Neuronal stem cell (in vitro differentiated cells): ENCODE data around the gene ACKR2.

ENCODE experiments used
- DNase-seq: peaks from one replicate; pipeline ENCODE4 v3.0.0-alpha.2; 2013; ENCODE audit warnings: low spot score
- H2AFZ ChIP-seq: one replicate; pipeline ENCODE4 v1.6.1; 2013; ENCODE audit warnings: mild to moderate bottlenecking, low read length, inconsistent platforms
- H2AK5ac ChIP-seq: 2 replicates; pipeline ENCODE4 v1.6.1; 2013; ENCODE audit warnings: low read depth, mild to moderate bottlenecking, inconsistent platforms, low read length, moderate library complexity, mixed read lengths
- H2BK120ac ChIP-seq: 2 replicates; pipeline ENCODE4 v1.6.1; 2013; ENCODE audit warnings: low read depth, mild to moderate bottlenecking, inconsistent platforms, low read length, moderate library complexity, mixed read lengths
- H2BK12ac ChIP-seq: one replicate; pipeline ENCODE4 v1.6.1; 2013; ENCODE audit warnings: low read length, inconsistent platforms
- H2BK15ac ChIP-seq: 2 replicates; pipeline ENCODE4 v1.6.1; 2013; ENCODE audit warnings: mild to moderate bottlenecking, low read length, inconsistent platforms, mixed read lengths
- H2BK5ac ChIP-seq: one replicate; pipeline ENCODE4 v1.6.1; 2013; ENCODE audit warnings: inconsistent platforms, mild to moderate bottlenecking, low read length, moderate library complexity
- H3K14ac ChIP-seq: one replicate; pipeline ENCODE4 v1.6.1; 2013; ENCODE audit warnings: low read length, inconsistent platforms
- H3K18ac ChIP-seq: 2 replicates; pipeline ENCODE4 v1.6.1; 2013; ENCODE audit warnings: low read length, inconsistent platforms
- H3K23ac ChIP-seq: 2 replicates; pipeline ENCODE4 v1.6.1; 2013; ENCODE audit warnings: low read depth, mild to moderate bottlenecking, mixed read lengths, low read length, inconsistent platforms; ENCODE audit not compliant: poor library complexity
- H3K27ac ChIP-seq: replicated peaks from 3 replicates; pipeline ENCODE4 v1.5.1; 2013; ENCODE audit warnings: low read length, inconsistent platforms
- H3K27me3 ChIP-seq, 3 experiments: 2 replicates each; pipeline ENCODE4 v1.6.1; 2013; ENCODE audit warnings: low read length in 3 of 3, mild to moderate bottlenecking in 2 of 3, inconsistent platforms in 1 of 3, low read depth in 1 of 3, mixed read lengths in 1 of 3, moderate library complexity in 1 of 3; ENCODE audit not compliant: control insufficient read depth in 3 of 3, insufficient read depth in 3 of 3
- H3K36me3 ChIP-seq, 2 donors: replicated peaks in 1 of 2; 2 replicates each; pipeline ENCODE4 v1.6.1; 2013; ENCODE audit warnings: low read length in 2 of 2; ENCODE audit not compliant: control insufficient read depth in 2 of 2, insufficient read depth in 2 of 2
- H3K4ac ChIP-seq: 2 replicates; pipeline ENCODE4 v1.6.1; 2013; ENCODE audit warnings: inconsistent platforms, mild to moderate bottlenecking, low read length, moderate library complexity
- H3K4me1 ChIP-seq, 2 donors: 1 replicate in 1 of 2; 2 replicates in 1 of 2; pipeline ENCODE4 v1.6.1; 2013; ENCODE audit warnings: low read length in 2 of 2, low read depth in 1 of 2; ENCODE audit not compliant: control insufficient read depth in 2 of 2, insufficient read depth in 1 of 2
- H3K4me2 ChIP-seq: one replicate; pipeline ENCODE4 v1.6.1; 2013; ENCODE audit warnings: mild to moderate bottlenecking, low read length, inconsistent platforms; ENCODE audit not compliant: insufficient read depth, poor library complexity, severe bottlenecking
- H3K4me3 ChIP-seq, 2 donors: 2 replicates each; pipeline ENCODE4 v1.5.1; 2013; ENCODE audit warnings: low read length in 2 of 2, mild to moderate bottlenecking in 2 of 2, inconsistent platforms in 1 of 2, moderate library complexity in 1 of 2
- H3K79me1 ChIP-seq: one replicate; pipeline ENCODE4 v1.6.1; 2013; ENCODE audit warnings: low read depth, mild to moderate bottlenecking, inconsistent platforms, low read length, moderate library complexity
- H3K9ac ChIP-seq: one replicate; pipeline ENCODE4 v1.6.1; 2013; ENCODE audit warnings: mild to moderate bottlenecking, low read depth, low read length, inconsistent platforms; ENCODE audit not compliant: poor library complexity
- H3K9me3 ChIP-seq, 2 donors: replicated peaks in 1 of 2; 2 replicates each; pipeline versions ENCODE3 to v1.6.1; 2013; ENCODE audit warnings: low read length in 2 of 2, mild to moderate bottlenecking in 2 of 2, inconsistent platforms in 1 of 2, low read depth in 1 of 2, mixed read lengths in 1 of 2, moderate library complexity in 1 of 2; ENCODE audit not compliant: control insufficient read depth in 2 of 2, insufficient read depth in 1 of 2
- H4K8ac ChIP-seq: one replicate; pipeline ENCODE4 v1.6.1; 2013; ENCODE audit warnings: low read depth, mild to moderate bottlenecking, inconsistent platforms, low read length, moderate library complexity
- H4K91ac ChIP-seq: one replicate; pipeline ENCODE4 v1.6.1; 2013; ENCODE audit warnings: low read length, low read depth, mild to moderate bottlenecking, inconsistent platforms; ENCODE audit not compliant: poor library complexity
- WGBS, 2 donors: extraction: QIAGEN DNeasy Blood & Tissue Kit; methylation state at CpG; one replicate each; pipeline ENCODE4 v1.1.7; 2013; ENCODE audit warnings: missing lambda C conversion rate in 2 of 2, mixed read lengths in 1 of 2; ENCODE audit not compliant: insufficient read length in 2 of 2, insufficient replicate concordance in 1 of 2; ENCODE audit errors: extremely low coverage in 2 of 2; 5-methylcytosine and 5-hydroxymethylcytosine counted together

Gene ACKR2

GRCh38 chr3:42764561-42765295 is 44.5 kb upstream of the ACKR2 start:
- H2AFZ ChIP-seq, result no peak overlapping the region
- H3K4me2 ChIP-seq, result no peak overlapping the region
- H3K36me3 ChIP-seq, result no peaks in the 10 kb centered on the region
- no peak overlapping the region for H2BK5ac ChIP-seq
- no peak overlapping the region for H3K23ac ChIP-seq
- no peaks in the 10 kb centered on the region for H3K27me3 ChIP-seq
- WGBS, 2 donors, result no CpG with 5 or more reads among the region's 3 CpGs
- no peak overlapping the region for H3K14ac ChIP-seq
- no peak overlapping the region for H2BK15ac ChIP-seq
- no peak overlapping the region for H4K8ac ChIP-seq
- no peaks in the 10 kb centered on the region for H3K79me1 ChIP-seq
- no peak overlapping the region for H3K27ac ChIP-seq
- no peak overlapping the region for H3K9ac ChIP-seq
- no peak overlapping the region for H3K4ac ChIP-seq
- H2AK5ac ChIP-seq, result no peak overlapping the region
- no peak overlapping the region for H4K91ac ChIP-seq
- no peak overlapping the region for H2BK12ac ChIP-seq
- no peaks in the 10 kb centered on the region for H3K9me3 ChIP-seq
- H3K4me1 ChIP-seq, result peaks cover 0 to 2% of the 10 kb centered on the region in 2 donors
- no peak overlapping the region for H3K18ac ChIP-seq
- no peak overlapping the region for H3K4me3 ChIP-seq
- no peak overlapping the region for H2BK120ac ChIP-seq
- DNase-seq, result no peak

GRCh38 chr3:42769477-42770131 is 39.6 kb upstream of the ACKR2 start:
- no peaks in the 10 kb centered on the region for H3K79me1 ChIP-seq
- H2BK120ac ChIP-seq, result no peak overlapping the region
- no peak overlapping the region for H3K4ac ChIP-seq
- no peak overlapping the region for H2BK12ac ChIP-seq
- no peak overlapping the region for H3K23ac ChIP-seq
- H2BK15ac ChIP-seq, result no peak overlapping the region
- H2AK5ac ChIP-seq, result no peak overlapping the region
- no peaks in the 10 kb centered on the region for H3K36me3 ChIP-seq
- no CpG with 5 or more reads among the region's 28 CpGs for WGBS, 2 donors
- DNase-seq, result no peak
- no peak overlapping the region for H4K91ac ChIP-seq
- H3K27me3 ChIP-seq, result peaks cover 0 to 4% (median 0%) of the 10 kb centered on the region in 3 experiments
- H3K18ac ChIP-seq, result no peak overlapping the region
- H3K4me2 ChIP-seq, result no peak overlapping the region
- no peak overlapping the region for H3K14ac ChIP-seq
- no peak overlapping the region for H4K8ac ChIP-seq
- no peak overlapping the region for H3K9ac ChIP-seq
- H2AFZ ChIP-seq, result no peak overlapping the region
- no peak overlapping the region for H2BK5ac ChIP-seq
- H3K9me3 ChIP-seq, result no peaks in the 10 kb centered on the region
- no peak overlapping the region for H3K27ac ChIP-seq
- peaks cover 3 to 5% of the 10 kb centered on the region in 2 donors for H3K4me1 ChIP-seq
- H3K4me3 ChIP-seq, result no peak overlapping the region

GRCh38 chr3:42771271-42771670 is 38.0 kb upstream of the ACKR2 start:
- no peak overlapping the region for H3K9ac ChIP-seq
- WGBS, 2 donors, result no CpG with 5 or more reads among the region's 1 CpG
- H3K4me2 ChIP-seq, result no peak overlapping the region
- peaks cover 0 to 4% of the 10 kb centered on the region in 2 donors for H3K36me3 ChIP-seq
- no peak overlapping the region for H3K18ac ChIP-seq
- no peak overlapping the region for H2BK12ac ChIP-seq
- H2AK5ac ChIP-seq, result no peak overlapping the region
- no peak overlapping the region for H2BK5ac ChIP-seq
- H3K27ac ChIP-seq, result no peak overlapping the region
- no peak overlapping the region for H2BK120ac ChIP-seq
- H3K9me3 ChIP-seq, result peaks cover 0 to 2% of the 10 kb centered on the region in 2 donors
- H4K91ac ChIP-seq, result no peak overlapping the region
- no peaks in the 10 kb centered on the region for H3K79me1 ChIP-seq
- H3K23ac ChIP-seq, result no peak overlapping the region
- H3K14ac ChIP-seq, result no peak overlapping the region
- no peak overlapping the region for H2BK15ac ChIP-seq
- H2AFZ ChIP-seq, result no peak overlapping the region
- H3K27me3 ChIP-seq, result peaks cover 0 to 4% (median 0%) of the 10 kb centered on the region in 3 experiments
- peaks cover 3 to 5% of the 10 kb centered on the region in 2 donors for H3K4me1 ChIP-seq
- DNase-seq, result no peak
- no peak overlapping the region for H4K8ac ChIP-seq
- H3K4me3 ChIP-seq, result no peak overlapping the region
- H3K4ac ChIP-seq, result no peak overlapping the region

- H3K18ac ChIP-seq, result peak within 1 kb of the TSS; percentile 77
- H2BK120ac ChIP-seq, result no peak within 1 kb of the TSS
- peak within 1 kb of the TSS; percentile 91 for H3K4me2 ChIP-seq
- H3K36me3 ChIP-seq, result peaks cover 0 to 14% of the 10 kb centered on the region in 2 donors
- peak; percentile 92 for DNase-seq
- H3K79me1 ChIP-seq, result no peaks in the 10 kb centered on the region
- peak within 1 kb of the TSS; percentile 42 to 82 for H3K4me3 ChIP-seq
- H2AFZ ChIP-seq, result peak within 1 kb of the TSS; percentile 87
- peaks cover 0 to 4% (median 0%) of the 10 kb centered on the region in 3 experiments for H3K27me3 ChIP-seq
- WGBS, 2 donors, result no CpG with 5 or more reads among the region's 63 CpGs
- H2BK15ac ChIP-seq, result no peak within 1 kb of the TSS
- peaks cover 3 to 5% of the 10 kb centered on the region in 2 donors for H3K4me1 ChIP-seq
- H3K9me3 ChIP-seq, result peaks cover 0 to 4% of the 10 kb centered on the region in 2 donors
- H3K27ac ChIP-seq, result no peak within 1 kb of the TSS
- no peak within 1 kb of the TSS for H3K4ac ChIP-seq
- no peak within 1 kb of the TSS for H3K9ac ChIP-seq
- H3K14ac ChIP-seq, result peak within 1 kb of the TSS; percentile 72
- no peak within 1 kb of the TSS for H2AK5ac ChIP-seq
- H2BK12ac ChIP-seq, result no peak within 1 kb of the TSS
- H4K91ac ChIP-seq, result no peak within 1 kb of the TSS
- no peak within 1 kb of the TSS for H3K23ac ChIP-seq
- no peak within 1 kb of the TSS for H2BK5ac ChIP-seq
- no peak within 1 kb of the TSS for H4K8ac ChIP-seq
Observed at GRCh38 chr3:42772670-42773408, 36.4 kb upstream of the ACKR2 start, which contains the start of gene CCDC13. CCDC13 (minus strand) TSS chr3:42773253; CDS start chr3:42758345, 14,908 bp downstream.
